MCF 10A (cell line): ENCODE results near the gene CSPG4. TPM values are rescaled to one million over a fixed set of nuclear protein-coding genes. Genes with fewer than 3 reads are reported as not detected.
A peak's percentile ranks its signal among the peaks of the same experiment; 100 is the strongest.

Experiments
- BruUV-seq: library from RNA; stranded (reverse); fragments of 400-500 nt; replicated peaks from 2 replicates; lab custom pipeline; 2021; lab: Mats Ljungman, UMichigan
- CTCF ChIA-PET: fragments of 300-600 bp; sonication (Branson Sonifier 250); formaldehyde crosslinking; extraction: SDS; loops from one replicate; lab custom pipeline; 2021; ENCODE audit warnings: antibody characterized with exemption, inconsistent platforms; lab: Yijun Ruan, JAX
- POLR2A ChIA-PET: fragments of 300-600, 350-650 bp; sonication (Branson Sonifier 250); formaldehyde crosslinking; extraction: SDS; loops from one replicate; lab custom pipeline; 2020; ENCODE audit warnings: antibody characterized with exemption, inconsistent platforms; lab: Yijun Ruan, JAX
- DNase-seq: peaks from one replicate; pipeline ENCODE4 v3.0.0-alpha.2; 2018; ENCODE audit not compliant: unreplicated experiment
- H3K27ac Mint-ChIP-seq: one replicate; pipeline ENCODE4 v1.8.0; 2022; ENCODE audit warnings: mild to moderate bottlenecking, low read depth, mixed read lengths; ENCODE audit not compliant: unreplicated experiment
- H3K27me3 Mint-ChIP-seq: one replicate; pipeline ENCODE4 v1.8.0; 2022; ENCODE audit warnings: mixed read lengths; ENCODE audit not compliant: insufficient read depth, unreplicated experiment
- H3K36me3 Mint-ChIP-seq: one replicate; pipeline ENCODE4 v1.8.0; 2022; ENCODE audit warnings: mild to moderate bottlenecking, moderate library complexity, mixed read lengths; ENCODE audit not compliant: insufficient read depth, unreplicated experiment
- H3K4me1 Mint-ChIP-seq: one replicate; pipeline ENCODE4 v1.8.0; 2022; ENCODE audit warnings: mixed read lengths; ENCODE audit not compliant: insufficient read depth, unreplicated experiment
- H3K4me3 Mint-ChIP-seq: one replicate; pipeline ENCODE4 v1.8.0; 2022; ENCODE audit warnings: mild to moderate bottlenecking, moderate library complexity, mixed read lengths; ENCODE audit not compliant: unreplicated experiment
- H3K9me3 Mint-ChIP-seq: one replicate; pipeline ENCODE4 v1.8.0; 2022; ENCODE audit warnings: mixed read lengths; ENCODE audit not compliant: unreplicated experiment
- CTCF ChIP-seq: fragments of 200-600 bp; IDR thresholded peaks from one replicate; pipeline ENCODE4 v1.8.0; 2022; ENCODE audit warnings: antibody characterized with exemption, mild to moderate bottlenecking; ENCODE audit not compliant: unreplicated experiment
- intact Hi-C: fragments of 100-400 bp; cut with micrococcal nuclease; formaldehyde crosslinking; loops from 2 replicates; pipeline ENCODE4 v1.14.1; 2022
- total RNA-seq: library from RNA; stranded (reverse); gene quantifications from 2 replicates; pipeline ENCODE4 v1.2.3, GENCODE V29; 2022

CSPG4 gene
- total RNA-seq, 1 experiment from 2014 or later, result 0.21 TPM

- DNase-seq, result peak; percentile 57
- CTCF ChIA-PET, result interaction anchor here (0.5 to 2.4 kb wide), 8 partner anchors 8 to 385 kb away, joined by 3 to 9 read pairs (median 3); no protein-coding TSS in a partner anchor
- H3K9me3 Mint-ChIP-seq, result no peaks in the 10 kb centered on the region
- no peak overlapping the region for H3K27ac Mint-ChIP-seq
- no peaks in the 10 kb centered on the region for H3K36me3 Mint-ChIP-seq
- no peaks in the 10 kb centered on the region for H3K4me1 Mint-ChIP-seq
- no TSS peak for BruUV-seq
- peak; percentile 37 for TF ChIP-seq CTCF
- no peak overlapping the region for H3K4me3 Mint-ChIP-seq
- POLR2A ChIA-PET, result interaction anchor here (0.6 to 1.3 kb wide), 2 partner anchors 10 to 27 kb away, joined by 3 to 4 read pairs; no protein-coding TSS in a partner anchor
- no peaks in the 10 kb centered on the region for H3K27me3 Mint-ChIP-seq
- intact Hi-C loops, result loop anchor here (1.0 kb wide), 1 partner anchor 74 kb away; no protein-coding TSS in a partner anchor
These were observed 15.4 kb upstream of the CSPG4 start for GRCh38 chr15:75727851-75728715.

GRCh38 chr15:75727031-75727531 is 14.4 kb upstream of the CSPG4 start:
- no peaks in the 10 kb centered on the region for H3K36me3 Mint-ChIP-seq
- TF ChIP-seq CTCF, result no peak
- BruUV-seq, result no TSS peak
- POLR2A ChIA-PET, result no interaction called here
- no peaks in the 10 kb centered on the region for H3K27me3 Mint-ChIP-seq
- H3K4me3 Mint-ChIP-seq, result no peak overlapping the region
- H3K9me3 Mint-ChIP-seq, result no peaks in the 10 kb centered on the region
- no peak overlapping the region for H3K27ac Mint-ChIP-seq
- no peak for DNase-seq
- H3K4me1 Mint-ChIP-seq, result no peaks in the 10 kb centered on the region
- intact Hi-C loops, result no loop called here
- CTCF ChIA-PET, result interaction anchor here (0.5 to 4.1 kb wide), 4 partner anchors 74 to 386 kb away, joined by 3 to 21 read pairs (median 4); no protein-coding TSS in a partner anchor

- ChIA-PET CTCF (interaction anchor here (0.7 to 4.1 kb wide), 5 partner anchors 31 to 75 kb away, joined by 3 to 21 read pairs (median 7); no protein-coding TSS in a partner anchor), POLR2A (no interaction called here)
- Mint-ChIP-seq H3K36me3 (no peaks in the 10 kb centered on the region), H3K4me3 (no peak overlapping the region), H3K27me3 (no peaks in the 10 kb centered on the region), H3K4me1 (peaks cover 5% of the 10 kb centered on the region), H3K9me3 (no peaks in the 10 kb centered on the region), H3K27ac (no peak overlapping the region)
- intact Hi-C loops, result no loop called here
- no peak for DNase-seq
- no TSS peak for BruUV-seq
- TF ChIP-seq CTCF, result no peak
These were observed 13.3 kb upstream of the CSPG4 start for GRCh38 chr15:75725719-75726607.
